GM18868 (cell line): ENCODE measurements around the gene CLIP2.
"Not testable (repeated sequence)": the region's sequence is repeated elsewhere in the genome, so short reads cannot be mapped to it uniquely, and the experiment has no call there.

ENCODE experiments used
- ATAC-seq: cut with Tn5 transposase; IDR thresholded peaks from one replicate; pipeline ENCODE4 v1.9.1; 2021; ENCODE audit warnings: mild to moderate bottlenecking, moderate library complexity; ENCODE audit not compliant: unreplicated experiment

CLIP2 gene

DNA sequence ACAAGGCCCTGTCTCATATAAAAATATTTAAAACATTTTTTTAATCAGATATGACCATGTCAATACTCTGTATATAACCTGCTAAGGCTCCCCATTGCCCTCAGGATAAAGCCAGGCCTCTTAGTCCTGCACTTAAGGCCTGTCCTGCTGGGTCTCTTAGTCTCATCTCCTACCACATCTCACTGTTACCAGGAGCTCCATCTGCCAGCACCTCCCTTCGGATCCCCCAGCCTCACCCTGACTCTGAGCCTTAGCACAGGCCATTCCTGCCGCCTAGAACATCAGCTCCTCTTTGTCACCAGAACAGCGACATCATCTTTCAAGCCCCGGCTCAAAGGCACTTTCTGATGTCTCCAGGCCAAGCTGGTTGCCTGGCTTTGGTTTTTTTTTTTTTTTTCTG is 138.8 kb downstream of the CLIP2 start:
- no peak for ATAC-seq

DNA sequence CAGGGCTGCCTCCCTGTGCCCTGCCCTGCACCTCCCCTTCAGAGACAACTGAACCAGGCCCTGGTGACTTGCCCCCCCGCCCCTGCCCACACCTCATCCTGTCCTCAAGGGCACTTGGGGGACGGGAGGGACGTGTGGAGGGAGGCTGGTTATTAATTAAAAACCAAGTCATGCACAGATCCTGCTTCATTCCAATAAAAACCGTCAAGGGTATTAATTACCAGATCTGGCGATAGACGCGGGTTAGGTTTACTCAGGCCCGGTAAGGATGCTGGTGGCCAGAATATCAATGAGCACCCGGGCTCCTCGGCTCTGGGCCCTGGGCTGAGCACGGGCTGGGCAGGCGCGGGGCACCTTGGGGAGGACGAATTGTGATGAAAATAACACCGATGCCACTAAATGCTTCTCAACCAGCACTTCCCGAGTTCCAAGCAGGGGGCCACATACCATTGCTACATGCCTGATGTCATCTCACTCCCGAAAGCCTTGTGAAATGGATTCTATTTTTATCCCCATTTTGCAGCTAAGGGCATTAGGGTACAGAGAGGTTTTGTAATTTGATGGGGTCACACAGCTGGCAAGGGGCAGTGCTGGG is 140.0 kb downstream of the CLIP2 start:
- no peak for ATAC-seq

DNA sequence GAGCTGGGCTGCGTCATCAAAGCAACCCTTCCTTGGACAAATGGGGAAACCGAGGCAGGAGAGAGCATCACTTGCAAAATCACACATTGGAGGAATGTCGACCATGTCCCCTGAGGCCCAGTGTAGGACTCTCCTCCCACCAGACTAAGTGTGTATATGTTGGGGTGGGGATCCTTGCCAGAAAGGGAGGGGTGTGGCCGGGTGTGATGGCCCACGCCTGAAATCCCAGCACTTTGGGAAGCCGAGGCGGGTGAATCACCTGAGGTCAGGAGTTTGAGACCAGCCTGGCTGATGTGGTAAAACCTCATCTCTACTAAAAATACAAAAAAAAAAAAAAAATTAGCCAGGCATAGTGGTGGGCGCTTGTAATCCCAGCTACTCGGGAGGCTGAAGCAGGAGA is 141.2 kb downstream of the CLIP2 start:
- not testable (repeated sequence) for ATAC-seq

DNA sequence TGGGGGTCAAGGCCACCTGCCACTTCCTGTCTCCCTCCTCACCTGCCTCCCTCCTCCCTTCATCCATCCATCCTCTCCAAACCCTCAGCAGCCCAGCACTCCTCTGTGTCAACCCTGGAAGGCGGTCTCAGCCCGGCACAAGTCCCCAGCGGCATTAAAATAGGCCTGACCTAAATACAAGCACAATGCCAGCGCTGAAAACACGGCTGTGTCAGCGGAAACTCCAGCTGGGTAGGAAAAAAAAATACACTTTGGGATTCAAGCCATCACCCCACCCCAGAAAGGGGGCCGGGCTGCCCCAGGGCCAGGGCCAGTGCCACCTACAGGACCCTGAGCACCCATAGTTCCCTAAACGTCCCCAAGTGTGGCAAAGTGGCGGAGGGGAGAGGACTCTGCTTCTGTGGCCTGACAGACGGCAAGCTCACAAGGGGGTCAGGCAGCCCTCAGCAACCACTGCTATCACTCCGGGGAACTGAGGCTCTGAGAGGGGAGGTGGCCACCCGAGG is 141.8 kb downstream of the CLIP2 start:
- ATAC-seq: no peak

DNA sequence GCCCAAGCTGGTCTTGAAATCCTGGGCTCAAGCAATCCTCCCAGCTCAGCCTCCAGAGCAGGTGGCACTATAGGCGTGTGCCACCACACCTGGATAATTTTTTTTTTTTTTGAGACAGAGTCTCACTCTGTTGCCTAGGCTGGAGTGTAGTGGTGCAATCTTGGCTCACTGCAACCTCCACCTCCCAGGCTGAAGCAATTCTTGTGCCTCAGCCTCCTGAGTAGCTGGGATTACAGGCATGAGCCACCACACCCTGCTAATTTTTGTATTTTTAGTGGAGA is 148.0 kb downstream of the CLIP2 start:
- ATAC-seq: not testable (repeated sequence)

DNA sequence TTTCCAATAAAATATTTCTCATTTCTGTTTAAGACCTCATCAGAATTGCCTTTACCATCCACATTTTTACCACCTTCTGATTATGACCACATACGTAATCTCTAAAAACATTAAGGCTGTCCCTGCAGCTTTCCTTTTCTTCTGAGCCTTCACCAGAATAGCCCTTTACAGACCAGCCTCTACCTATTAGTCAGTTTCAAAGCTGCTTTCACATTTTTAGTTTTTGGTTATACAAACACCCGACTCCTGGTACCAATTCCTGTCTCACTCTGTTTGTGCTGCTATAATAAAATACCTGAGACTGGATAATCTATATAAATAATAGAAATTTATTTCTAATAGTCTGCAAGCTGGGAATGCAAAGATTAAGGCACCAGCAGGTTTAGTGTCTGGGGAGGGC is 149.1 kb downstream of the CLIP2 start:
- no peak for ATAC-seq

DNA sequence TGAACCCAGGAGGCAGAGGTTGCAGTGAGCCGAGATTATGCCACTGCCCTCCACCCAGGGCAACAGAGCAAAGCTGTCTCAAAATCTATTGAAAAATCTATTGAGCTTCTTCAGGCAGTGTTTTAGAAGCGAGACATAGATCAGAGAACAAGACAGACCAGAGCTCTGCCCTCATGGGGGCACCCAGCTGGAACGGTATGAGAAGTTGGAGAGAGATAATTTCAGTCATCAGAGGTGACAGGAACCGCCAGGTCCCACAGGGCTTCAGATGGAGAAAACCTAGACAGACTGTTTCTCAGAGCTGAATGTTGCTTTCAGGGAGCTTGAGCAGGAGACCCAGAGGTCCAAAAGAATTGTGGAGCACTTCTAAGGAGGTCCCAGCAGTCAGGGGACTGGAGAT is 150.3 kb downstream of the CLIP2 start:
- no peak for ATAC-seq

DNA sequence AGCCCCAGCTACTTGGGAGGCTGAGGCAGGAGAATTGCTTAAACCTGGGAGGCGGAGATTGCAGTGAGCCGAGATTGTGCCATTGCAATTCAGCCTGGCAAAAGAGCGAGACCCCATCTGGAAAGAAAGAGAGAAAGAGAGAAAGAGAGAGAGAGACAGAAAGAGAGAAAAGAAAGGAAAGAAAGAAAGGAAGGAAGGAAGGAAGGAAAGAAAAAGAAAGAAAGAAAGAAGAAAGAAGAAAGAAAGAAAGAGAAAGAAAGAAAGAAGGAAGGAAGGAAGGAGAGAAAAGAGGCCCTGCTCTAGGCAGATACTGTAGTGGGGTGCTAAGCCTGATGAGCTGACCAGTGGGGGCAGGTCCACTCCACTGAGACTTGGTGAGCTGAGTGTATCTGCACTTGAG is 150.9 kb downstream of the CLIP2 start:
- not testable (repeated sequence) for ATAC-seq

DNA sequence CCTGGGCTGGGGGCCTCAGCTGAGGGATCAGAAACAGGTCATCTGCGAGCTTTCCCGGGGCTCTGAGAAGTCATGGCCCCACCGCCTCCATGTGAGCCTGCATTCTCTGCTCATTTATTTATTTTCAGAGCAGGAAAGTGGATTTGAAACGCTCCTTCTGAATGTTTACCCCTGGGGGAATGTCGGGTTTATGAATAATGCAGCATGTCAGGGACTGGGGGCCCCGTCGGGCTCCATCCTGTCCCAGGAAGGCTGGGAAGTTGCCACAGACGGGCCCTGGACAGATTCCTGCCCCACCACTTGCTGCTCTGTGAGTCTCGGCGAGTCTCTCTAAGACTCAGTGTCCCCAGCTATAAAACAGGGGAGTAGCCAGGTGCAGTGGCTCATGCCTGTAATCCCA is 152.6 kb downstream of the CLIP2 start:
- no peak for ATAC-seq

DNA sequence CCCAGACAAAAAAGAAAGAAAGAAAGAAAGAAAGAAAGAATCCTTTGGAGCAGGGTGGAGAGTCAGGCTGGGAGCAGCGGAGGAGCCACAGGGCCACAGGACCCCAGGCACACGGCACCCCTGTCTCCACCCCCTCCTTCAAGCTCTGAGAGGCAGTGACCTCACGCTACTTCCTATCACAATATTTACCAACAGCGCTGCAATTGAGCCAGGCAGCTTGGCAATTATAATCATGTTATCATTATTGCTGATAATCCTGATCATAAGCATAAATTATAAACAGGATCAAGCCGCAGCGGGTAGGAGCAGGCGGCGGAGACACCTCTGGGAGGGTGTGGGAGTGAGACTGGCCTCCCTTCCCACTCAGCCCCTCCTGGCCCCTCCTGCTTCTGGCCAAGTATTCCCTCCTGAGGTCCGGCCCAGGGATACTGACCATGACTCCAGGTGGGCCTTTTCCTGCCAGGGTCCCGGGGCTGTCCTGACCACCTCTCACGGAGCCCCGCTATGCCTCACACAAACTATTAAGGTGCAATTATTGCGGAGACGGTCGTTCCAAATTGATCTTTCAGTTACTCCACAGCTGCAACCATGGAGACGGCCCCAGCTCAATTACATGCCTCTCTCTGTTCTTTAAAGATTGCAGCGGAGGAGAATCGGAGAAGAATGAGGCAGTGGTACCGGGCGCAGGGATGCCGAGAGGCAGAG is 154.5 kb downstream of the CLIP2 start:
- no peak for ATAC-seq

DNA sequence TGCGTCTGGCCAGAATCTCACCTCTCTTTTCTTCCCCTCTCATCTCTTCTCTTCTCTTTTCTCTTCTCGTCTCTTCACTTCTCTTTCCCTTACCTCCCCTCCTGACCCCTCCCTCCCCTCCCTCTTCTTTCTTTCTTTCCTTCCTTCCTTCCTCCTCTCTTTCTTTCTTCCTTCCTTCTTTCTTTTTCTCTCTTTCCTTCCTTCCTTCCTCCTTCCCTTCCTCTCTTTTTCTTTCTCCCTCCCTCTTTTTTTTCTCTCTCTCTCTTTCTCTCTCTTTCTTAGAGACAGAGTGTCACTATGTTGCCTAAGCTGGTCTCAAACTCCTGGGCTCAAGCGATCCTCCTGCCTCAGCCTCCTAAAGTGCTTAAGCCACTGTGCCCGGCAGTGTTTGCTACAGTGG is 159.9 kb downstream of the CLIP2 start:
- ATAC-seq: no peak

DNA sequence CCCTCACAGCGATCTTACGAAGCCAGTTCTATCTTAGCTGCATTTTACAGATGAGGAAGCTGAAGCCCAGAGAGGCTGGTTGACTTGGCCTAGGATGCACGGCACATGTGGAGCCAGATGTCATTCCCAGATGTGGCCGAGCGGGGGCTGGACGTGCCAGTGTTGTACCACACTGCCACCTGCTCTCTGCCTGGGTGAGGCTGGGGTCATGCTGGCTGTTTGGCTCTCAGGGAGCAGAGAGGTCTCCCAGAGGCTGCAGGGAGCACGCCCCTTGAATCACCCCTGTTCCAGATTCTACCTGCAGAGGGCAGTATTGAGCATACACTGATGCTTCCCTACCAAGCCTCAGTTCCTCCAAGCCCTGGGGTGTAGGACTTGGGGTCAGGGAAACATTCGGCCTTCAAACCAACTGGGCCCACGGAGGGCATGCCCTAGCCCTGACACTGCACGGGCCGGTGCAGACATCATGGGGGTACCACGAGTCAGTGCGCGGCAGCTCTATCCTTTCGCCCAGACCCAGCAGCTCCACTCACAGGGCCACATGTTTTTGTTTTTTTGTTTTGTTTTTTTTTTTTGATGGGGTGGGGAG is 160.7 kb downstream of the CLIP2 start:
- ATAC-seq: no peak

DNA sequence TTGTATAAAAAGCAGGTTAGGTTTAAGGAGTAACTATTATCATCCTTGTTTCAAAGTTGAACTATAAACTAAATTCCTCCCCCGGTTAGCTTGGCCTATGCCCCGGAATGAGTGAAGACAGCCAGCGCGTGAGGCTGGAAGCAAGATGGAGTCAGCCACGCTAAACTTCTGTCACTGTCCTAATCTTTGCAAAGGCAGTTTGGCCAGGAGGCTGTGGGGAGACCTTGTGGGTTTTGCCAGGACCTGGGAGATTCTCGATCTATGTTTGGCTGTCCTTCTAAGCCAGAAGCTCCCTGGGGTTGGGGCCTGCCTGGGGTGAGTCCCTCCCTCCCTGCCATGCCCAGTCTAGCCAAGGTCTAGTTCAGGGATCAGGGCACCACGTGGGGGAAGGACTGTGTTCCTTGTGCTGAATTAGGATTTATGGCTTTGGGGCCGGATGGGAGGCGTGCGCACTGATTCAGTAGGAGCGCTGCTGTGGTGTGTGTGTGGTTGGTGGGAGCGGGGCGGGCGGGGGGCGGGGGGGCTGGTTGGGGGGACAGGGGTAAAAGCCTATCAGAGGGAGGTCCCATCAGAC is 163.6 kb downstream of the CLIP2 start:
- no peak for ATAC-seq

DNA sequence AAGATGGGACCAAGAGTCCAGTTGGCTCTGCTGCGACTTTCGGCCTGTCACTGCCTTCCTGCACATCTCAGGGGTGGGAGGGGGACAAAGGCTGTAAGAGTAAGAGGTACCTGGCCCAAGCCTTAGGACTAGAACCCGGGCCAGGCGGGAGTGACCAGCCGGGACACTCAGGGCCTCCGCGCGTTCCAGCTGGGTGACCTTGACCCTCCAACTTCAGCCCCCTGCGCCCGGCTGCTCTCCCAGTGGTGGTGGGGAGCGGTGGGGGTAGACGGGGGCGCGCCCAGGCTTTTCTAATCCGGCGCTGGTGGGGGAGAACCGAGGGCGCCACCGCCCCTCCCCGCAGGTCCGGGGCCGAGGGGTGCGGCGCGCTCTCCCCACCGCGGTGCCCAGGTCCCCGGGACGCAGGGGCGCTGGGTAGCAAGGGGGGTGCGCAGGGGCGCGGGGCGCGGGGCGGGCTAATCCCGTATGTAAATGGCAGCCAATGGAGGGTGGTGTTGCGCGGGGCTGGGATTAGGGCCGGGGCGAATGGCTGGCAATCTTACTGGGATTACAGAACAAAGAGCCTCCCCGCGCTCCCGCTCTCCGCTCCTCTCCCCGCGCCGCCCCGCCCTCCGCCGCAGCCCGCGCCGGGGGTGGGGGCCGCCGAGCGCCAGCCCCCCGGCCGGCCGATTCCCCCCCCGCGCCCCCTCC is 164.3 kb downstream of the CLIP2 start, which contains the start of gene GTF2IRD1:
Gene GTF2IRD1, plus strand, starts transcription at position 585 of the 690 bp plus-strand sequence. CDS start 54,175 bp downstream, outside the sequence.
- no peak for ATAC-seq

DNA sequence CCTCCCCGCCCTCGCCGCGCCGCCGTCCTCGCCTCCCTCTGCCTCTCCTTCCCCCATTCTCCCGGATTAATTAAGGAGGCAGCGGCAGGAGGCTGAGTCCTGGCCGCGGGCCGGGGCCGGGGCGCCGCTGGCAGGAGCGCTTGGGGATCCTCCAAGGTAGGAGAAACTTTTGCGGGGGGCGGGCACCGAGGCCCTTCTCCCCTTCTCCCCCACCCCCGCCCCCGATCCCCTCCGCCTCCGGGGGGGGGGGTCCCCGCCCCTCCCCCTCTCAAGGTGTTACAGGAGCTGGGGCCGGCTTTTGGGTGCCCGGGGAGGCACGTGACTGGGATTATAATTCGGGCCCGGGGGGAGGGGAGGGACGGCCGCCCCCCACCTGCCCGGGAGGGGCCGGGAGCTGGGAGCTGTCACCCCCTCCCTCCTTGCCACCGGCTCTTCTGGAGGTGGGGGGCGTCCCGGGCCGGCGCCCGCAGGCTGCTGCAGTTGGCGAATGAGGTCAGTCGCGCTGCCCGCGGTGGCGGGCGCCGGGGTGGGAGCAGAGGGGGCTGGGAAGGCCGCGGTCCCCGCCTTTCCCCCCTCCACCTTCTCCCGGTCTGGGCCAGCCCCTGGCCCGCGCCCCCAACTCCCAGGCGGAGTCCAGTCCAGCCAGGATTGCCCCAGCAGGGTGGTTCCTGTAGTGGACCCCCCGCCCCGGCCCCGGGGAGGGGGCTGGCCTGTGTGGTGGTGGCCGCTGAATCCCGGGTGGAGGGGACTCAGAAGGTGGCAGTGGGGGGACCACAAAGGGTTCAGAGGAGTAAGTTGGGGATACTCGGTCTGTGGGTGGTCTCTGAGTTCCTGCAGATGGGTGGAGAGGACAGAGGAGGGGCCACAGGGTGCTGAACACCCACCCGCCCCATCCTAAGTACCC is 165.1 kb downstream of the CLIP2 start:
- ATAC-seq: no peak

DNA sequence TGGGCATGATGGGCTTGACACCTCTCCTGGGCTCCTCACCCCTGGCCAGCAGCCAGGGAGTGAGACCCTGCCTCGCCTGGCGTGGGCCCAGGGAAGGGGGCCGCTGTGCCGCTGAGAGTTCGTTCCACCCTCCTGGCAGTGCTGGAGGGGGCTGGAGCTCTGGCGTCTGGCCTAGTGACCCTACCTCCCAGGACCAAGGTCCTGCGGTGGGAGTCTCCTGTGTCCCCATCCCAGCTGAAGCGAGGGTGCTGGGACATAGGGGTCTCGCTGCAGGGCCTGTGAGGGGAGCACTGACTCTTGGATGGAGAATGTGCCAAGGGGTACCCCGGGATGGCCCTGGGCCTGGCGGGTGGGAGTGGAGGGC is 165.7 kb downstream of the CLIP2 start:
- no peak for ATAC-seq

DNA sequence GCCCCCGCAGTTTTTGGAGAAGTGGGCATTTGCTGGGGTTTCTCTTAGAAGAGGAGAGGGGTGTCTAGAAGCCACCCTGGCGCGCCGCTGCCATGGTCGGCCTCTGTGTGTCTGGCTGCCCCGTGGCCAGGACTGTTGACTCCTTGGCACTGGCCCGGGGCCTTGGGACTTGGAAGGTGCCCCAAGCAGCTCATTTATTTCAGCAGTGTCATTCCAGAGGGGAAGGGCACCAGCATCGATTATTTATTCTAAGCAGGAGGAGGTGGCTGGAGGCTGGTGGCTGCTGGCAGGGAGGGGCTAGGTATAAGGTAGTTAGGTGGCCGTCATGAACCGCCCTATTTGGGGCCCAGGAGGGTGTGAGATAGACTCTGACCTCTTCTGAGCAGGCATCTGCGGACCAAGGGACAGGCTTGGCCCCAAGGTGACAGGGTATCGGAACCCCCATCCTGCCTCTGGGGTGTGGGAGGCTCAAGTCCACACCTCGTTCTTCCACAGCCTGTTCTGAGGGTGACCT is 166.1 kb downstream of the CLIP2 start:
- no peak for ATAC-seq
